ENCODE measurements around the gene ZNF236. TPM values are rescaled to one million over a fixed set of nuclear protein-coding genes. Genes with fewer than 3 reads are reported as not detected.

Gene ZNF236
- total and polyA plus RNA-seq, 4 donors, result 0.83 to 8.2 (median 5.0) TPM

DNA sequence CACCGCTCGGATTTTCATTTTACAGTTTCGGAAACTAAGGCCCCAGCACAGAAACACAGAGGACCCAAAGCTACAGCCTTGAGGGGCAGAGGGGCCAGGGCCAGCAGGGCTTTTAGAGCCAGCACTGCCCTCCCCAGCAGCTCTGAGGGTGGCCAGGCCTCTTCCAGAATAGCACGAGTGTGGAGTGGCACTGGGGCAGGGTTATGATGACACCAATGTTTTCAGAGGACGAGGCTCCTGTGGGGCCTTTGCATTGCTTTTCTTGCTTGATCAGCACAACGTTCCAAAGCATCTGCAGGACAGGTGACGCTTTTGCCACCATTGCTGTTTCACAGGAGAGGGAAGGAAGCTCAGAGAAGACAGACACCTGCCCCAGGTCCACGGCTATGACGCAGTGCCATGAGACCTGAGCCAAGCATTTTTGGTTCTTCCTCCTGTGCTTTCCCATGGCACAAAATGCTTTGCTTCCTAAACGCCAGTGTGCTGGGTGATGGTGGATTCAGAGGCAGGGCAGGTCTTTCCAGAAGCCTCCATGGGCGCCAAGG, 183.4 kb downstream of the ZNF236 start:
- TF ChIP-seq TAF1 (conservative IDR thresholded peaks at IDR 0.05) (no peak), NR2F2 (IDR thresholded peaks at IDR 0.05) (no peak), FOXA1 (IDR thresholded peaks at IDR 0.05) (no peak), RXRA (IDR thresholded peaks at IDR 0.05) (no peak), JUND (IDR thresholded peaks at IDR 0.05) (no peak), ATF3 (IDR thresholded peaks at IDR 0.05) (no peak)
- Histone ChIP-seq H3K4me1 (ENCODE audit: control insufficient read depth in 4 of 4, insufficient read depth in 4 of 4, low read length in 3 of 4) (peaks cover 0 to 7% (median under 1%) of the 10 kb centered on the region in 4 donors), H3K27me3 (ENCODE audit: control insufficient read depth in 4 of 4, insufficient read depth in 4 of 4, low read length in 3 of 4) (no peaks in the 10 kb centered on the region), H3K27ac (ENCODE audit: low read depth in 1 of 2, low read length in 2 of 2) (no peak overlapping the region), H3K4me3 (ENCODE audit: low read depth in 1 of 3, low read length in 3 of 3) (no peak overlapping the region), H3K9ac (ENCODE audit: low read depth in 1 of 2, low read length in 2 of 2) (no peak overlapping the region), H3K36me3 (ENCODE audit: control insufficient read depth in 4 of 4, insufficient read depth in 3 of 4, low read depth in 1 of 4, low read length in 3 of 4) (peaks cover 0 to 3% (median under 1%) of the 10 kb centered on the region in 4 donors), H3K9me3 (ENCODE audit: control insufficient read depth in 4 of 4, low read length in 3 of 4) (no peaks in the 10 kb centered on the region)
- no peak for DNase-seq (ENCODE audit: low spot score)
- 93% methylated on average over 11 of the region's 11 CpGs for WGBS

DNA sequence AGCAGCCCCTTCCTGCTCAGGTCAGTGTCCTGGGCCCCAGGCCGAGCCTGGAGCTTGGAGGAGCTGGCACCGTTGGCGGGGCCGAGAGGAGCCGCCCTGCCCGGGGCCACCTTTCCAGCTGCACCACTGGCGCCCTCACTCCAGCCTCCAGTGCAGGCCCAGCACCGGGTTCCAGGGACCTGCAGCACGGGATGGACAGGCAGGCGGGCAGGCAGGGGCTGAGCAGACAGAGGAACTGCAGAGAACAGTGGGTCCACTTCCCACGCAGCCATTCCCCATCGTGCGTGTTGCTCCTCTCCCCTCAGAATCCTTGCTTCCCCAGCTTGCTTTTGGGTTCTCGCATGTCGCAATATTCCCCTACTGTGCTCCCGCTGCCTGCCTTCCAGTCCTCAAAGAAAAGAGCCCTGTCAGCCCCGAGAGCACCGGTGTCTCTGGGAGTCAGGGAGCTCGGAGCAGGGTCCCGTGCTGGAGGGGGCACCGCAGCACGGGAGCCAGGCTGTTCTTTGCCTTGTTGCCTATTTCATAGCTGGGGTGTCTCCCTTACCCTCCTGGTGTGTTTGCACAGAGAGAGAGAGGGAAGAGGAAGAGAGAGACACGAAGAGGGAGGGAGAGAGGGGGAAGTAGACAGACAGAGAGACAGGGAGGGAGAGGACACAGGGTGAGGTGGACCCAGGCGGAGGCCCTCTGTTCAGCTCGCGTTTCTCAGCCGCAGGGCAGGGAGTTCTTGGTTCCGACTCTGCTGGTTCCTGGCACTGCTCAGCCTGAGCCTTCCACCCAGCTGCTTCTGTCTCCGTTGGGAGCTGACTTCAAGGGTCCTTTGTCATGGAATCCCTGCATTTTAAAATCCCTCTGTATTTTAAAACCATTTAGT, 184.2 kb downstream of the ZNF236 start:
- H3K9ac ChIP-seq (ENCODE audit: low read depth in 1 of 2, low read length in 2 of 2), result no peak overlapping the region
- WGBS, result 82% methylated on average over 29 of the region's 29 CpGs
- DNase-seq (ENCODE audit: low spot score), result no peak
- TF ChIP-seq YY1 (IDR thresholded peaks at IDR 0.05), result no peak
- TF ChIP-seq ZBTB33 (IDR thresholded peaks at IDR 0.05), result no peak
- no peak for TF ChIP-seq FOXA2 (IDR thresholded peaks at IDR 0.05)
- TF ChIP-seq HNF4A (conservative IDR thresholded peaks at IDR 0.05), result no peak
- no peaks in the 10 kb centered on the region for H3K27me3 ChIP-seq (ENCODE audit: control insufficient read depth in 4 of 4, insufficient read depth in 4 of 4, low read length in 3 of 4)
- H3K9me3 ChIP-seq (ENCODE audit: control insufficient read depth in 4 of 4, low read length in 3 of 4), result no peaks in the 10 kb centered on the region
- H3K27ac ChIP-seq (ENCODE audit: low read depth in 1 of 2, low read length in 2 of 2), result no peak overlapping the region
- H3K36me3 ChIP-seq (ENCODE audit: control insufficient read depth in 4 of 4, insufficient read depth in 3 of 4, low read depth in 1 of 4, low read length in 3 of 4), result peaks cover 0 to 7% (median under 1%) of the 10 kb centered on the region in 4 donors
- H3K4me1 ChIP-seq (ENCODE audit: control insufficient read depth in 4 of 4, insufficient read depth in 4 of 4, low read length in 3 of 4), result peaks cover 0 to 7% (median 0%) of the 10 kb centered on the region in 4 donors
- H3K4me3 ChIP-seq (ENCODE audit: low read depth in 1 of 3, low read length in 3 of 3), result no peak overlapping the region

DNA sequence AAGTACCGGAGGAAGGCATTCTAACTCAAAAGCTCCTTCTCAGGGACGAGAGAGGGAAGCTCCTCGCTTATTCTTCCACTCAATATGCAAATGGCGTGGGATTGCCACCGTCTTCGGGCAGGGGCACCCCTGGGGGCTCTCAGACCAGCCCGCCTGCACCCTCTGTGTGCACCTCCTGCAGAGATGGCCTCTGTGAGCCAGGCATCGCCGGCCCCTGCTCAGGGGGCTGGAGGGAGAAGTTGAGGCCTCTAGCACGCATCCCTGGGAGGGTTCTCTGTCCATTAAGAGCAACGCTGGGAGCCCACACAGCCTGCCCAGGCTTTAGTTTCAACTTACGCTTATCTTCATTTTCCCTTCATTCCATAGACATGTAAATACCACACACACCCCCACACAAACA, 184.9 kb downstream of the ZNF236 start:
- Histone ChIP-seq H3K4me3 (ENCODE audit: low read depth in 1 of 3, low read length in 3 of 3) (no peak overlapping the region), H3K27me3 (ENCODE audit: control insufficient read depth in 4 of 4, insufficient read depth in 4 of 4, low read length in 3 of 4) (no peaks in the 10 kb centered on the region), H3K9ac (ENCODE audit: low read depth in 1 of 2, low read length in 2 of 2) (no peak overlapping the region), H3K27ac (ENCODE audit: low read depth in 1 of 2, low read length in 2 of 2) (no peak overlapping the region), H3K36me3 (ENCODE audit: control insufficient read depth in 4 of 4, insufficient read depth in 3 of 4, low read depth in 1 of 4, low read length in 3 of 4) (peaks cover 0 to 7% (median under 1%) of the 10 kb centered on the region in 4 donors), H3K4me1 (ENCODE audit: control insufficient read depth in 4 of 4, insufficient read depth in 4 of 4, low read length in 3 of 4) (peaks cover 0 to 7% (median 0%) of the 10 kb centered on the region in 4 donors), H3K9me3 (ENCODE audit: control insufficient read depth in 4 of 4, low read length in 3 of 4) (no peaks in the 10 kb centered on the region)
- no peak for DNase-seq (ENCODE audit: low spot score)
- TF ChIP-seq FOXA2 (IDR thresholded peaks at IDR 0.05) (no peak), REST (IDR thresholded peaks at IDR 0.05) (no peak), GABPA (IDR thresholded peaks at IDR 0.05 in 1 of 2, conservative IDR thresholded peaks at IDR 0.05 in 1 of 2) (no peak), RAD21 (IDR thresholded peaks at IDR 0.05) (no peak)
- TF ChIP-seq, protein P1, sequence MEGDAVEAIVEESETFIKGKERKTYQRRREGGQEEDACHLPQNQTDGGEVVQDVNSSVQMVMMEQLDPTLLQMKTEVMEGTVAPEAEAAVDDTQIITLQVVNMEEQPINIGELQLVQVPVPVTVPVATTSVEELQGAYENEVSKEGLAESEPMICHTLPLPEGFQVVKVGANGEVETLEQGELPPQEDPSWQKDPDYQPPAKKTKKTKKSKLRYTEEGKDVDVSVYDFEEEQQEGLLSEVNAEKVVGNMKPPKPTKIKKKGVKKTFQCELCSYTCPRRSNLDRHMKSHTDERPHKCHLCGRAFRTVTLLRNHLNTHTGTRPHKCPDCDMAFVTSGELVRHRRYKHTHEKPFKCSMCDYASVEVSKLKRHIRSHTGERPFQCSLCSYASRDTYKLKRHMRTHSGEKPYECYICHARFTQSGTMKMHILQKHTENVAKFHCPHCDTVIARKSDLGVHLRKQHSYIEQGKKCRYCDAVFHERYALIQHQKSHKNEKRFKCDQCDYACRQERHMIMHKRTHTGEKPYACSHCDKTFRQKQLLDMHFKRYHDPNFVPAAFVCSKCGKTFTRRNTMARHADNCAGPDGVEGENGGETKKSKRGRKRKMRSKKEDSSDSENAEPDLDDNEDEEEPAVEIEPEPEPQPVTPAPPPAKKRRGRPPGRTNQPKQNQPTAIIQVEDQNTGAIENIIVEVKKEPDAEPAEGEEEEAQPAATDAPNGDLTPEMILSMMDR (IDR thresholded peaks at IDR 0.05; ENCODE audit: low read depth, low read length, missing input control), result no peak
- 89% methylated on average over 12 of the region's 12 CpGs for WGBS

All from liver (tissue), 9 donors.